Measurements from ENCODE around the gene CHAF1B.

DNA sequence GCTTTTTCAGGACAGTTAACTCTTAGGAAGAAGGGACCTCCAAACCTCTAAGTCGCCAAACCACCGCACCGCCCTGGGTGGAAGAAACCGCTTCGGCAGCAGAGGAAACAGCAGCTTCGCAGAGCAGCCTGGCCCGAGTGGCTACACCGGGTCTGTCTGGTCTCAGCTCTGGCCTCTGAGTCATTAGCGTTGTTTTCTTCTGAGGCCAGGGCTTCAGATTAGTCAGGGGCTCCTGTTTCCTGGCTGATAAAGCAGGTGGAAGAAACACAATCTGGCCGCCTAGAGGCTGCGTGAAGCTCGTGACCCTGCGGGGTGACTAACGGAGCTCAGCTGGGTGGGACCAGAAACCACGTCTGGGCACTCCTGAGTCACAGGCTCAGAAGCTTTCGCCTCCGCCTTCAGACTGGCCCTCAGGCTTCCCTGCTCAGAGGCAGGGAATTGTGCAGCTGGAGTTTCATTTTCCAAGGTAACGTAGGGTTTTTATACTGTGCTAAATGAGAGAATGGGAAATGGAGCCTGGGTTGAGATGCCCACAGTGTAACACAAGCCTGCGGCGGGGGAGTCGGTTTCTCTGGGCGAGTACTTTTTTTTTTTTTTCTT lies 44.9 kb downstream of the CHAF1B start:
- TF ChIP-seq EZH2 (IDR thresholded peaks at IDR 0.05; ENCODE audit: insufficient read depth, poor library complexity, severe bottlenecking) (no peak), EZH2phosphoT487 (IDR thresholded peaks at IDR 0.05; ENCODE audit: insufficient read depth, low read depth) (no peak)

Measured in GM23248 (cell line).